Fibroblast of villous mesenchyme (primary cell): Measurements from ENCODE around the gene DYNLT2. TPM values are rescaled to one million over a fixed set of nuclear protein-coding genes. Genes with fewer than 3 reads are reported as not detected.

Experiments used
- DNase-seq: peaks from one replicate; pipeline ENCODE4 v3.0.0-alpha.2; 2010; ENCODE audit warnings: low read depth
- H3K4me3 ChIP-seq: 2 replicates; pipeline ENCODE4 v1.5.1; 2011; ENCODE audit warnings: low read depth, mild to moderate bottlenecking, low read length
- total RNA-seq: library from RNA; depleted of rRNA; stranded (reverse); fragments of >200 nt; gene quantifications from 2 replicates; pipeline ENCODE4 v1.2.3, GENCODE V29; 2012
- TF ChIP-seq, protein P1 (sequence below): IDR thresholded peaks from 2 replicates; pipeline ENCODE4 v1.5.1; 2012; ENCODE audit warnings: low read depth, mild to moderate bottlenecking, low read length; ENCODE audit not compliant: insufficient read depth

The DYNLT2 gene
- total RNA-seq, 1 donor, result 1.3 TPM

- no peak for DNase-seq
- no peak overlapping the region for H3K4me3 ChIP-seq
- TF ChIP-seq, protein P1, sequence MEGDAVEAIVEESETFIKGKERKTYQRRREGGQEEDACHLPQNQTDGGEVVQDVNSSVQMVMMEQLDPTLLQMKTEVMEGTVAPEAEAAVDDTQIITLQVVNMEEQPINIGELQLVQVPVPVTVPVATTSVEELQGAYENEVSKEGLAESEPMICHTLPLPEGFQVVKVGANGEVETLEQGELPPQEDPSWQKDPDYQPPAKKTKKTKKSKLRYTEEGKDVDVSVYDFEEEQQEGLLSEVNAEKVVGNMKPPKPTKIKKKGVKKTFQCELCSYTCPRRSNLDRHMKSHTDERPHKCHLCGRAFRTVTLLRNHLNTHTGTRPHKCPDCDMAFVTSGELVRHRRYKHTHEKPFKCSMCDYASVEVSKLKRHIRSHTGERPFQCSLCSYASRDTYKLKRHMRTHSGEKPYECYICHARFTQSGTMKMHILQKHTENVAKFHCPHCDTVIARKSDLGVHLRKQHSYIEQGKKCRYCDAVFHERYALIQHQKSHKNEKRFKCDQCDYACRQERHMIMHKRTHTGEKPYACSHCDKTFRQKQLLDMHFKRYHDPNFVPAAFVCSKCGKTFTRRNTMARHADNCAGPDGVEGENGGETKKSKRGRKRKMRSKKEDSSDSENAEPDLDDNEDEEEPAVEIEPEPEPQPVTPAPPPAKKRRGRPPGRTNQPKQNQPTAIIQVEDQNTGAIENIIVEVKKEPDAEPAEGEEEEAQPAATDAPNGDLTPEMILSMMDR, result no peak
These were observed 37.2 kb downstream of the DYNLT2 start for GRCh38 chr6:169714178-169714577.

DNA sequence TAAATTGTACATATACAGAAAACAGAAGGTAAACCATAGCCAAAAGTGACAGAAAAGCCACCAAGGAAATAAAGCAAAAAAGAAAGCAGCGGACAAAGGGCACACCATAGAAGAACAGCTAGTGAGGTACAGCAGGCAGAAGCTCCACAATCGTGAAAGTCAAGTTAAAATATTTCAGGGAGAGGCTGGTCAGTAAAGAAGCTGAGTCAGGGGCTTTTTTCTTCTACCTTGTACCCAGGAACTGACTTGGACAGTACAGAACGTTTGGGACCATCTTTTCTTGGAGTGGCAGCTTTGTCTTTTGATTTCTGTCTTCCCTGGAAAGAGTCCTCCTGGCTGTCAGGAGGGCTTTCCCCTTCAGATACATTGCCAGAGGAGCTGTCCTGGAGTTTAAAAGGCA lies 41.4 kb downstream of the DYNLT2 start:
- TF ChIP-seq, protein P1, result no peak
- DNase-seq, result no peak
- no peak overlapping the region for H3K4me3 ChIP-seq

- TF ChIP-seq, protein P1, result no peak
- no peak for DNase-seq
- H3K4me3 ChIP-seq, result no peak overlapping the region
These were observed 42.1 kb downstream of the DYNLT2 start for GRCh38 chr6:169709293-169709692.

DNA sequence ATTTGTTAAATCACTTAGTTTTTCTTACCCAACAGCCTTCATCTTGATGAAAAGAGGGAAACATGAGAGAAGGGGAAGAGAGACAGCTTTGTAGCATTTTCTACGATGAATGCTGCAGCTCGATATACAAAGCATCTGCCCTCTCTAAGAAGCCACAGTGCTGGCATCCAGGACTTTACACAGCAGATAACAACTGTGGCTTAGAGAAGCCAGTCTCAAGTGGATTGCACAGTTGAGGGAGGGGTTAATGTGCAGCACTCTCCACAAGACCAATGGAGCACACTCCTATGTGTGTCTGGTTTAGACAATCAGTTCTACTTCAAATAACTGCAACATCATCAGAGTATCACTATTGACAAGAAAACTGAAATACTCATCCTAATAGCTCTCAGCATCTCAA lies 43.6 kb downstream of the DYNLT2 start:
- H3K4me3 ChIP-seq, result no peak overlapping the region
- DNase-seq, result no peak
- TF ChIP-seq, protein P1, result no peak

DNA sequence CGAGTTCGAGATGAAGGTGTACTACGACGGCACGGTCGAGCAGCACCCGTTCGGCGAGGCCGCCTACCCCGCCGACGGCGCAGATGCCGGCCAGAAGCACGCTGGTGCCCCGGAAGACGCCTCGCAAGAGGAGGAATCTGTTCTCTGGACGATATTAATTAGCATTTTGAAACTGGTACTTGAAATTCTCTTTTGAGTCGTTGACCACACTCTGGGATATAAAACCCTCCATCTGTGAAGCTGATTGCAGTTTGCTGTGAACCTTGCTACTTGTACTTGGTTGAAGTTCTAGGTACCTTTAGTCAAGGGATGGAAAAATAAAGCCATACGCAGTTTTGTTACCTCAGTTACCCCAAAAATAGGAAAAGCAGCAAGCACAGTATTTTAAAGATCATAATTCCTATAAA lies 48.5 kb downstream of the DYNLT2 start:
- TF ChIP-seq, protein P1, result no peak
- H3K4me3 ChIP-seq, result peak overlapping the region; percentile 93
- no peak for DNase-seq

DNA sequence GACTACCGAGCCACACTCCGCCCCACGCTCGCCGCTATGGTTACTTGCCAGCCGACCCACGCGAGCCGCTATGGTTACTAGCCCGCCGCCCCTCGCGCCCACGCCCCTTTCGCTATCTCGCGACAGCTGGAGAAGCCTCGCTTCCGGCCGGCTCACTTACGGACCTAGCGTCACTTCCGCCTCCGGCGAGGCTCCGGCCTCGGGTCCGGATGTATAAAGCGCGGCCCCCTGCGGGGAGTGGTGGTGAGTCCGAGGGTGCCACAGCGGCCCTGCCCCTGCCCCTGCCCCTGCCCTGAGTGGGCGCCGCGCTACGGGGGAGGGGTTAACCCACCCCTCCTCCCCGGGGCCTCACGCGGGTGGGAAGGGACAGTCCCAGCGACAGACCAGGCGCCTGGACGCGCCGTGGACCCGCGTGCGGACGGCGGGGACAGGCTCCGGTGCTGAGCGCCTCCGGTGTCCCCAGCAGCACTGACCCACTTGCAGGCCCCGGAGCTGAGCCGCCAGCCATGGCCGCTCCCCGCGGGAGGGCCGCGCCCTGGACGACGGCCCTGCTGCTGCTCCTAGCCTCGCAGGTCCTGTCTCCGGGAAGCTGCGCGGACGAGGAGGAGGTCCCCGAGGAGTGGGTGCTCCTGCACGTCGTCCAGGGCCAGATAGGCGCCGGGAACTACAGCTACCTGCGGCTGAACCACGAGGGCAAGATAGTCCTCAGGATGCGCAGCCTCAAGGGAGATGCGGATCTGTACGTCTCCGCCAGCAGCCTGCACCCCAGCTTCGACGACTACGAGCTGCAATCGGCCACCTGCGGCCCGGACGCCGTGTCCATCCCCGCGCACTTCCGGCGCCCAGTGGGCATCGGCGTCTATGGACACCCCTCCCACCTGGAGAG lies 49.2 kb downstream of the DYNLT2 start, which contains the start of the genes C6orf120 and WDR27:
TSS of gene C6orf120 (plus strand) at position 173 of the 886 bp plus-strand sequence. CDS start at position 507, 334 bp downstream.
TSS of gene WDR27 (minus strand) at position 76 of the 886 bp plus-strand sequence. CDS start 13,024 bp downstream, outside the sequence.
- TF ChIP-seq, protein P1, result no peak
- H3K4me3 ChIP-seq, result peak within 1 kb of the TSS; percentile 93
- DNase-seq, result peak; percentile 97
